GM13977 (cell line): Measurements from ENCODE around the gene CYTH1.
"Not testable (repeated sequence)": the region's sequence is repeated elsewhere in the genome, so short reads cannot be mapped to it uniquely, and the experiment has no call there.

Source experiments
- DNase-seq: peaks from one replicate; pipeline ENCODE4 v3.0.0; 2012; ENCODE audit warnings: low spot score
- in situ Hi-C: fragments of 300-500 bp; cut with MboI; formaldehyde crosslinking; loops from one replicate; pipeline ENCODE4 v1.12.0; 2022; ENCODE audit warnings: low sequenced_read_pairs, low pct_unique_long_range_greater_than_20kb, mixed read lengths, inconsistent platforms; ENCODE audit not compliant: unreplicated experiment
- TF ChIP-seq, protein P1 (sequence below): IDR thresholded peaks from 2 replicates; pipeline ENCODE4 v1.5.1; 2012; ENCODE audit warnings: mild to moderate bottlenecking, control low read depth; ENCODE audit not compliant: insufficient read depth; ENCODE audit errors: extremely low read depth, missing control alignments

Gene CYTH1

DNA sequence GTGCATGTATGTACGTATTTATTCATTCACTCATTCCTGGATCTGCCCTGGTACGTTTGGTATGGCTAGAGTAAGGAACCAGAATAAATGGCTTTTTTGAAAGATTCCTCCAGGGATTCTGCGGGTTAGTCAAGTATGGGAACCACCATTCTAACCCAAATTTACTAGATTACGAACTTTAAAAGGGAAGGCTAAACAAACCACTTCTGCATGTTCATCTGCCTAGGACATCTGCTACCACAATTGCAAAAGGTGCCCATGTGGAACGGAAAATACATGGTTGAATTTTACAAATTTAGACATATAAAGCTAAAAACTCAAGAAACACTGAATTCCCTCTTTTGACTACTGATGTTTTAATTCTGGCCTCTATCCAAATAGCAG, 22.1 kb downstream of the CYTH1 start:
- TF ChIP-seq, protein P1, sequence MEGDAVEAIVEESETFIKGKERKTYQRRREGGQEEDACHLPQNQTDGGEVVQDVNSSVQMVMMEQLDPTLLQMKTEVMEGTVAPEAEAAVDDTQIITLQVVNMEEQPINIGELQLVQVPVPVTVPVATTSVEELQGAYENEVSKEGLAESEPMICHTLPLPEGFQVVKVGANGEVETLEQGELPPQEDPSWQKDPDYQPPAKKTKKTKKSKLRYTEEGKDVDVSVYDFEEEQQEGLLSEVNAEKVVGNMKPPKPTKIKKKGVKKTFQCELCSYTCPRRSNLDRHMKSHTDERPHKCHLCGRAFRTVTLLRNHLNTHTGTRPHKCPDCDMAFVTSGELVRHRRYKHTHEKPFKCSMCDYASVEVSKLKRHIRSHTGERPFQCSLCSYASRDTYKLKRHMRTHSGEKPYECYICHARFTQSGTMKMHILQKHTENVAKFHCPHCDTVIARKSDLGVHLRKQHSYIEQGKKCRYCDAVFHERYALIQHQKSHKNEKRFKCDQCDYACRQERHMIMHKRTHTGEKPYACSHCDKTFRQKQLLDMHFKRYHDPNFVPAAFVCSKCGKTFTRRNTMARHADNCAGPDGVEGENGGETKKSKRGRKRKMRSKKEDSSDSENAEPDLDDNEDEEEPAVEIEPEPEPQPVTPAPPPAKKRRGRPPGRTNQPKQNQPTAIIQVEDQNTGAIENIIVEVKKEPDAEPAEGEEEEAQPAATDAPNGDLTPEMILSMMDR = no peak
- in situ Hi-C loops = no loop called here
- no peak for DNase-seq

DNA sequence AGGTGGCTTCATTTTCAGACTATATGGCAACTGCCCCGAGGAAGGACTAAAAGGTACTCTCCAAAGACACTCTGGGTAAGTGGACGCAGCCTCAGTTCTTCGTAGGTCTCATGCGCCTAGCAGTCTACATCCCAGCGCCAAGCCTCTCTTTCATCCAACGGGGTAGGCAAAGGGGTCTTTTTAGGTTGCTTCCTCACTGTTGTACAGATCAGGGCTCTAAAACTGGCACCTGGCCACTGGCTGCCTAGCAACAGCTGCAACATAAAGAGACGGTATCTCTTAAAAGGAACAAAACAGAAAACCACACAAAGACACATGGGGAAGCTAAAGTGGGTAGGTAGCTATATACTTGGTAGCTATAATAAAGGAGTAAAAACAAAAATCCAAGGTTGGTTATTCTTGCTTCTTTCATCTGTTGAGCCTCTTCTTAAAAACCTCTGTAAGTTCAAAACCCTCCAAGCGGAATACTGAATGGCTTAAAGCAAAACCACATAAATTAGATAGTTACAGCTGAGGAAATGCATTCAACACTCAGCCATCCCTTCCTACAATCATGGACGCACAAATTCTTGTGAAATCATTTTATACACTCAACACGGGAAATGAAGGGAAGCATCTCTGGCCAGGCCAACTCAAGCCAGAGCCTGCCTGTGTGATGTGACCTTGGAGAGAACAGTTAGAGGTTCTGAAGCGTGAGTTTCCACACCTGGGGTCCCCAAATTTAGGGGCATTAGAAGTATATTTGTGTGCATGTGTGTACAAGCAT, 22.7 kb downstream of the CYTH1 start:
- no peak for DNase-seq
- TF ChIP-seq, protein P1 = no peak
- in situ Hi-C loops = no loop called here

DNA sequence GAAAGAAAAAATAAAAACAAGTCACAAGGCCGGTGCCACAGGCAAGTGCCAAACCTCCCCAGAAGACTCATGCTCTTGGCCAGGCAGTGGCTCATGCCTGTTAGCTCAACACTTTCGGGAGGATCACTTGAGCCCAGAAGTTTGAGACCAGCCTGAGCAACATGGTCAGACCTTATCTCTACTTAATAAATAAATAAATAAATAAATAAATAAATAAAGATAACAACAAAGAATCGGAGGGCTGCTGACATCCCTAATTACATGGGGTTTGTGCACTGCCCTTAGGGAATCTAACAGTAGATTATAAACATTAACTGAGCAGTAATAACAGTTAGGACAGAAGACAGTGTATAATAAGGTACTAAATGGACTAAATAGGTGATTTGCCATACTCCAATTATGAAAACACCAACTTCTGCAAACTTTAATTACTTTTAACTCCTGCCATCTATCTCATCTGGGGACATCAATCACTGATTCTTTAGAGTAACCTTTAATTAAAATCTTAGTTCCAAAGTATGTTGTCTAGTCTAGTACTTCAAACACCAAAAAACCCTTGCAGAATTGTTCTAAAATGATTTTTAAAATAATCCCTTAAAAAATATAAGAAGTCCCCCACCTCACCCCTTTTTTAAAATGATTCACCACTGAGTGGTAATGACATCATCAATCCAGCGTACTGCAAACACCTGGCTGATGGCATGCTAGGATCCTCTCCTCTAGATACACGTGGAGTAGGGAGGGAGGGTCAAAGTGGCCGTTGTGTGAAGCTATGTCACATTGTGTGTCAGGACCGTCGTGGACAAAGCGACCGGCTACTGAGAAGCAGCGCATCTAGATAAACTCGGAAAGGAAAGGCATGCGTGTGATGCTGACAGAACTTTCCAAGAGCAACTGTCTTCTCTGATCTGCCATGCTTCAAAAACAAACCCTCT, 28.5 kb downstream of the CYTH1 start:
- TF ChIP-seq, protein P1 = no peak
- in situ Hi-C loops = no loop called here
- DNase-seq = no peak

DNA sequence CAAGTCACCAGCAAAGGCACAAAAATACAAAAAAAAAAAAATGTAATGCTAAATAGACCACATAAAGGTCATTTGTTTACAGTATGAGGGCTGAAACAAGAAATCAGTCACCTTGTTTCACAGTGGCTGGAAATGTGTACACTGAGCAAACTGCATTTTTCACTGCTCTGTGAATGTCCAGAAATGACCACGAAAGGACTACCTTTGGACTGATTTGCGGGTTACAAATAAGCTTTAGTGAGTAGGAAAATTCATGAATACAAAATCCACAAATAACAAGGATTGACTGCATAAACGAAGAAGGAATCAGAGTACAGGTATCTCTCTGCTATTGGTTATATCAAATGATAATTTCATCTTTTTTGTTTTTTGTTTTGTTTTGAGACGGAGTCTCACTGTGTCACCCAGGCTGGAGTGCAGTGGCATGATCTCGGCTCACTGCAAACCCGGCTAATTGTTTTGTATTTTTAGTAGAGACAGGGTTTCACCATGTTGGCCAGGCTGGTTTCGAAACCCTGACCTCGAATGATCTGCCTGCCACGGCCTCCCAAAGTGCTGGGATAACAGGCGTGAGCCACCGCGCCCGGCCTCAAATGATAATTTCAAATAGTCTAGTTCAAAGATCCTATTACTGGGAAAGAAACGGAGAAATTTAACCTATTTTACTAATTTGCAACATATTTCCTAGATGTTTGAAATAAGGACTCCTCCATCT, 30.5 kb downstream of the CYTH1 start:
- TF ChIP-seq, protein P1 = no peak
- in situ Hi-C loops = no loop called here
- no peak for DNase-seq

DNA sequence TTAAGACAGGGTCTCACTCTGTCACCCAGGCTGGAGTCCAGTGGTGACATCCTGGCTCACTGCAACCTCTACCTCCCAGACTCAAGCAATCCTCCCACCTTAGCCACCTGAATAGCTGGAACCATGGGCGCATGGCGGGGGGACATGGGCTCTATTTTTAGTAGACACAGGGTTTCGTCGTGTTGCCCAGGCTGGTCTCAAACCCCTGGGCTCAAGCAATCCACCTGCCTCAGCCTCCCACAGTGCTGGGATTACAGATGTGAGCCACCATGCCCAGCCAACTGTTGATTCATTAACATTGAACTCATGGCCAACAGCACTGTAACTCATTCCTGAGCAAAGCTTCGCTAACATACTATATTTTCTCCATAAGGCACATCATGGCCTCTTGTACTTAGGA, 31.1 kb downstream of the CYTH1 start:
- in situ Hi-C loops, DNase-seq: not testable (repeated sequence)

DNA sequence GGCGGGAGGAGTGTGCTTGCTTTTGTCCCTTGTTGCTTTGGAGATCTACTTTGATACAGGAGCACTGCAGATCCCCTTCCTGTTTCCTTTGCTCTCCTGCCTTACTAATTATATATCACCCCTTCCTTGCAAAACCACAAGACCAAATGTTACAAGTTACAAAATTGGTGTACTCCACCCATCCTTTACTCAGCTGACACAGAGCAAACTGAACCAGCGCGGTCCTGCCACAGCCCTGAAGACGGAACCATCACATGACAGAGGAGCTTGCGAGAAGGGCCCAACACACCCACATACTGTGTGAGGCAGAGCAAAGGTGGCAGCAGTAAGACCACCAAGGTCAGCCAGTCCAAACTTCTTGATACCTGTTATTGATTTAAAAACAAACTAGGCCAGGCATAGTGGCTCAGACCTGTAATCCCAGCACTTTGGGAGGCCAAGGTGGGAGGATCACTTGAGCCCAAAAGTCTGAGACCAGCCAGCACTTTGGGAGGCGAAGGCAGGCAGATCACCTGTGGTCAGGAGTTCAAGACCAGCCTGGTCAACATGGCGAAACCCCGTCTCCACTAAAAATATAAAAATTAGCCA, 33.2 kb downstream of the CYTH1 start:
- in situ Hi-C loops = no loop called here
- TF ChIP-seq, protein P1 = no peak
- DNase-seq = no peak
